ENCODE measurements around the gene SYT9.

The SYT9 gene, protein sequence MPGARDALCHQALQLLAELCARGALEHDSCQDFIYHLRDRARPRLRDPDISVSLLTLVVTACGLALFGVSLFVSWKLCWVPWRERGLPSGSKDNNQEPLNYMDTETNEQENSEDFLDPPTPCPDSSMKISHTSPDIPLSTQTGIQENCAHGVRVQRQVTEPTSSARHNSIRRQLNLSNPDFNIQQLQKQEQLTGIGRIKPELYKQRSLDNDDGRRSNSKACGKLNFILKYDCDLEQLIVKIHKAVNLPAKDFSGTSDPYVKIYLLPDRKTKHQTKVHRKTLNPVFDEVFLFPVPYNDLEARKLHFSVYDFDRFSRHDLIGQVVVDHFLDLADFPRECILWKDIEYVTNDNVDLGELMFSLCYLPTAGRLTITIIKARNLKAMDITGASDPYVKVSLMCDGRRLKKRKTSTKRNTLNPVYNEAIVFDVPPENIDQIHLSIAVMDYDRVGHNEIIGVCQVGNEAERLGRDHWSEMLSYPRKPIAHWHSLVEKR

DNA sequence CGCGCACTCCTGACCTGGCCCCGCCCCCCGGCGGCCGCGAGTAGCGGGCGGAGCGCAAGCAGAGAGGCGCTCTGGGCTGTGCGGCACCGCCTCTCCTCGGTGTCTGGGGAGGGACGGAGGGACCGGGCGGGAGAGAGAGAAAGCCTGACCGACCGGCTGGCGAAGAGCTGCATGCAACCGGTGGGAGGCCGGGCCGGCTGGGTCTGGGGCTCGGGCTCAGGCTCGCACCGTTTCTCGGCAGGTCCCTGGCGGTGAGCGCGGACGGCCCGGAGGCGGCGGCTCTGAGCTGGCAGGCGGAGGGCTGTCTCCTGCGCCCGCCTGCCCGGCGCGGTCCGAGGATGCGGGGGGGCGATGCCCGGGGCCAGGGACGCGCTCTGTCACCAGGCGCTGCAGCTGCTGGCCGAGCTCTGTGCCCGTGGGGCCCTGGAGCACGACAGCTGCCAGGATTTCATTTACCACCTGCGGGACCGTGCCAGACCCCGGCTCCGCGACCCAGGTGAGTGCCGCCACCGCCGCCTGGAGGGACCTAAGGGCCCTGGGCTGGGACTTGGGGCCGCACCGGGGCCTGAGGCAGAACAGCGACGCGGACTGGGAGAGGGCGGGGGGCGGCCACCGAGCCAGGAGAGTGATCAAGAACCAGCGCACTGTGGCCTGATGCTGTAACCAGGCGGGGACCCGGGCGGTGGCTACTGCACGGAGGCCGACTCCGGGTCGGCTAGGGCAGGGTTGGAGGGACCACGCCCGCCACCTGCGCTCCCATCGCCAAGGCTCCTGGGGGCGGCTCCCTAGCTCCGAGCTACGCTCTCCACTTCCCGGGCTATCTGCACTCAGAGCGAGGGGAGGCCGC, at the start of gene SYT9:
Gene SYT9, plus strand, starts transcription at position 69 of the 847 bp plus-strand sequence. Its CDS starts 283 bp downstream, at position 352.
- DNase-seq (ENCODE audit: low read depth in 2 of 3, low spot score in 1 of 3) = peak in 1 of 3 donors; percentile 8

DNA sequence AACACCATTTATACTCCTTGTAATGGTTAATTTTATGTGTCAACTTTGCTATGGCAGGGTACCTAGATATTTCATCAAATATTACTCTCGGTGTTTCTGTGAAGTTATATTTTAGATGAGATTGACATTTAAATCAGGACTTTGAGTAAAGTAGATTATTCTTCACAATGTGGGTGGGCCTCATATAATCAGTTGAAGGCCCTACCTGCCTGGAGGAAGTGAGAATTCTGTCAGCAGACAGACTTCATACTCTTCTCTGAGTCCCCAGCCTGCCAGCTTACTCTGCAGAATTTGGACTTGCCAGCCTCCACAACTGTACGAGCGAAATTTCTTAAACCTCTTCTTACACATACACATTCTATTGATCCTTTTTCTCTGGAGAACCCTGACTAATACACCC, 49.3 kb upstream of the SYT9 start:
- no peak for DNase-seq (ENCODE audit: low read depth in 2 of 3, low spot score in 1 of 3)

DNA sequence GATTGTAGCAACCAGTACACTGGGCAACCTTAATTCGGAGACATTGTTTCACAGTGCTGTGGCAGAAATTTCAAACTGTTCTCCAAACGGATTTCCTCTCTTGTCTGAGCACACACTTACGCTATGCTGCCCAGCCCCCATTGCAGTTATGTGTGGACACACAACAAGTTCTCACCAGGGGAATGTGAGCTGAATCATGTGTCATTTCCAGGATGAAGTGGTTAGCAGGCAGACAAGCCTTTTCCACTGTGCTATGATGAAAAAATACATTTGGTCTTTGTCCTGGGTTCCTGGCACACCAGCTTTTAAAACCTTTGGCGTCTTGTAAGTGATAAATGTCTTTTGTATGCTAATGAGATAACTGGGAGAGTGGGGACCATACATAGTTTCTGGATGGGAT, 46.9 kb upstream of the SYT9 start:
- DNase-seq (ENCODE audit: low read depth in 2 of 3, low spot score in 1 of 3) = no peak

DNA sequence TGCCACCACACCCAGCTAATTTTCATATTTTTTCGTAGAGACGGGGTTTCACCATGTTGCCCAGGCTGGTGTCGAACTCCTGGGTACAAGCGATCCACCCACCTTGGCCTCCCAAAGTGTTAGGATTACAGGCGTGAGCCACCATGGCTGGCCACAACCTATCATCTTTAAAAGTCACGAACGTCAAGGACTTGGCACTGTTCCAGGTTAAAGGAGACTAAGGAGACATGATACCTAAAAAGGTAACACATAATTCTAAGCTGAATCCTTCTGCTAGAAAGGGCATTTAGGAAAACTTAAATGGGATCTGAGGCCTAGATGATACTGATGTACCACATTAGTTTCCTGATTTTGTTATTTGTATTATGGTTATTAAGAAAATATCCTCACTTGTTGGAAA, 43.3 kb upstream of the SYT9 start:
- no peak for DNase-seq (ENCODE audit: low read depth in 2 of 3, low spot score in 1 of 3)

DNA sequence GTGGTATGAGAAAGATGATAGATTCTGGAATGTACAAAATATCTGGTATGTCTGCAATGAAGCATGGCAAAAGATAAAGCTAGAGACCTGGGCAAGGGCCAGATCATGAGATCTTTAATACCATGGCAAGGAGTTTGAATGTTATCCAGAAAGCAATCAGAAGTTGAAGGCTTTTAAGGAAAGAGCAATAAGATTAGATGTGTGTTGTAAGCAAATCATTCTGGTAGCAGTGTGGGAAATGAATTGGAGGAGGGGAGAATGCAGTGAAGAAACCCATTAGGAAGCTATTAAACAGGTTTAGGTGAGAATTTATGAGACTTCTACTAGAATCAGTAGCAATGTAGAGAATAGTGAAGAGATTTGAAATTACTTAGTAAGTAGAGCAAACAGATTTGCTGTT, 32.2 kb upstream of the SYT9 start:
- no peak for DNase-seq (ENCODE audit: low read depth in 2 of 3, low spot score in 1 of 3)

DNA sequence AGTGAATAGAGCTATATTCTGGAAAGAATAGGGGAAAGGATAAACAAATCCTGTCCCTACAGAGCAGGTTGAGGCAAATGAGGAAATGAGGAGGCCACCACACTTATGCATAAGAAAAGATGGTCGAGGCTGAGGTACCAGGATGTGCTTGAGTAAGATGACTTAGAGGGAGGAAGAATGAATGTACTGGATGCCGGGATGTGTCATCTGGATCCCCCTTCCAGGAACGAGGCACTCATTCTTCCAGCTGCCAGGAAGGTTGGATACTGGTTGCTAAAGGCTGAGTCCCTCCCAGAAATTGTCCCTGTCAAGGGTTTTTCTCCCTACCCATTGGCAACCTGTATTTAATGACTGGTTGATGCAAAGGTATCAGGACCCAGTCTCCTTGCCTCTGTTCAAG, 31.1 kb upstream of the SYT9 start:
- DNase-seq (ENCODE audit: low read depth in 2 of 3, low spot score in 1 of 3) = no peak

DNA sequence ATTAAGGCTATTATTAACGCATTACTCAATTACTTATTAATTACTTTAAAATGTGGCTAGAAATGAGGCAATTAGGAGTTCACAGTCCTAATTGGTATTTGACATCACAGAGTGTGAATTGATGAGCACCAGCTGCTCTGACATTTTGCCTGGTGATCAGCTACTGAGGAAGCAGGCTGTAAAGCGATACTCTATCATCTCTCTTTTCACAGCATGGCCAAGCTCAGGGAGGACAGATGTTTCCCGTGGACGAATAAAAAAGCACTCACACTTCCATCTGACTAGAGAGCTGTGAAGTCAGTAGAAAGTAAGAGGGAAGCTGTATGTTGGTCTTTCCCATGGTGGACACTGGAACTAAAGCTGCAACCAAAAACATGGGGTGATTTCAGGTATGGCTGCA, 29.1 kb upstream of the SYT9 start:
- DNase-seq (ENCODE audit: low read depth in 2 of 3, low spot score in 1 of 3) = no peak

DNA sequence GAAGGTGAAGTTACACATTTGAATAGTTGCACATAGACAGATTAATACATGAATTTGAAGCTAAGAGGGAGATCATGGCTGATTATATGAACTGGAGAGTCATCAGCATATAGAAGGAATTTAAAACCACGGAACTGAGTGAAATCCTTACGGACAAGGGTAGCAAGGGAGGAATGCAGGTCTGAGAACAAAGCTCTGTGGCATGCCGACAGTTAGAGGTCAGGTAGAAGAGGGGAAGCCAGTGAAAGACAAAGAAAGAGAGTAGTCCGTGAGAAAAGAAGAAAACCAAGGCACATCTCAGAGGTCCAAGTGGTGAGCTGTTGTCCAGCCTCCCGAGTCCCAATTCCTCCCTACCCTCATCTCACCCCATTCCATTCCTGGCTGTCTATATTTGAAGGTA, 11.8 kb upstream of the SYT9 start:
- DNase-seq (ENCODE audit: low read depth in 2 of 3, low spot score in 1 of 3) = no peak

DNA sequence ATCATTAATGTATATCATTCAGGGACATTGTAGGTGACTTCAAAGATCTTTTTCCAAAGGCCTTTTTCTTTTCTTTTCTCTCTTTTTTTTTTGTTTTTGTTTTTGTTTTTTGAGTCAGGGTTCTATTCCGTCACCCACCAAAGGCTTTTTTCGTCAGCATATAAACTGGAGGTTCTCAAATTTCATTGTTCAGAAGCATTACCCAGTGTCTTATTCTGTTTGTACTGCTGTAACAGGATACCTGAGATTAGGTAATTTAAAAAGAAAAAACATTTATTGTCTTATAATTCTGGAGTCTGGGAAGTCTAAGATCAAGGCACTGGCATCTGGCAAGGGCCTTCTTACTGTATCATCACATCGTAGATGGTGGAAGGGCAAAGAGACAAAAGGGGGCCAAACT, 6.4 kb upstream of the SYT9 start:
- DNase-seq (ENCODE audit: low read depth in 2 of 3, low spot score in 1 of 3) = no peak

DNA sequence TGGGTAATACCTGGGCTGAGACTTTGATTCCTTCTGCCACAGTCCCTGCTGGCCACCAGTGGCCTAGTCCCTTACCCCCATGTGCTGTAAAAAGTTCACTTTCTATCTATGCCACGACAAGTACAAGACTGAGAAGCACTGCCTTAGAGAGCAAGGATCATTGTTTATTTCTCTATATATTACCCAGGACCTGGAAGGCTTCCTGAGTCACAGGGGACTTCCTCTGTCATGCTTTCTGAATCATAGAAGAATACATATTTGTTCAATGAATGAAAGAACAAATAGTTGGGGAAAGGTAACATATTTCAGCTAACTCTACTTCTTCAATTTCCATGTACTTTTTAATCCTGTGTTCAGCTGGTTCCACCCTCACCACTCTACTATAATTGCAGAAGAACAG, 5.5 kb upstream of the SYT9 start:
- DNase-seq (ENCODE audit: low read depth in 2 of 3, low spot score in 1 of 3) = no peak

DNA sequence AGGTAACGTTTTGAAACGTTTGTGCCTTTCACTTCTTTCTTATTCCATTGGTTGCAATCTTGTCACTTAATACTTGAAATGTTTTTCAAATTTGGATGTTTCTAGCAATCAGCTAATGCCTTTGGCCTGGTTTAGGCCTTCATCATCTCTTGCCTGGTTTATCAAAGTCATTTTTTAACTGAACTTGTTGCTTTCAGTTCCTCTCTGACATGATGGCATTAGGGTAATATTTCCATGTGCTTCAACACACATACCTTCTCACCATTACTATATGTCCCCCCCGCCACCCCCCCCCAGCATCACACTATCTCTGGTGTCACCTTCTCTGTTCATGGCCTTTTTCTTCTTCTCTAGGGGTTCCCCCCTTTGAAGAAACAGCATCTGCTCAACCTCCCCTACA, 1.5 kb upstream of the SYT9 start:
- DNase-seq (ENCODE audit: low read depth in 2 of 3, low spot score in 1 of 3) = no peak

DNA sequence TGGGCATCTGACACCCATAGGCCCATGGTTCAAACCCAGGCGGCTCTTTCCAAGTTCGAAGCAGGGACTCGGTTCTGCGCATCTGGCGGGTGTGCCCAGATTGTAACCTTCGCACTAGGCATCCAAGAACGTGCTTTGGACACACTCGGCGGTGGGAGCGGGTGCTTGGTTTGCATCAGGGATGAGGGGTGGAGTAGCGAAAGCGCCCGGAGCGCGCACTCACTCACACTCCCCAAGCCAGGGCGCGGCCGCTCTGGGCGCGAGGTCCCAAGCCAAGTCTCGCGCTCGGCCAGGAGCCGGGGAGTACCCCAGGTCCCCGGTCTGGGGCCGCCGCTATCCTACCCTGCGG, 243 bp upstream of the SYT9 start:
- DNase-seq (ENCODE audit: low read depth in 2 of 3, low spot score in 1 of 3) = no peak

DNA sequence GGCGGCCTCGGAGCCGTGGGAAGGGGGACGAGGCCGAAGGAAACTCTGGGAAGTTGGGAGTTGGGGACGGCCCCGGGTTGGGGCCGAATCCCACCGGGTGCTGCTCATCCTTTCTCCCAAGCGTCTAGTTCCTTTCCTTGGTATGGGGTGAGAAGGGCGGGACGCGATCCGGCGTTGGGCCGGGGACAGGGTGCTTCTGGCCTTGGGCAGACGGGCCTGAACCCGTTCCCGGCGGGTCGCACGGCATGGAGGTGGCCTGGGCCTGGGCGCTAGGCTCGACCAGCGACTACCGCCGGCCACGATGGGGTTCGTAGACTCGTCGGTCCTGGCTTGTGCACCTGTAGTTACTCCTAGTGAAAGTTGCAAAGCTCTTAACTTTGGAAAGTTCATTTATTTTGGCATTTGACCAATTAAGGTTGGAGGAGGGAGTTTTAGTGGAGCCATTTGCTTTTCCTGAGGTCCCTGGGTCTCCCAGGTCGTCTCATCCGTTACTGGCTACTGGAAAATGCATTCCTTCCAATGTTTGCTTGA, 1.0 kb downstream of the SYT9 start:
- DNase-seq (ENCODE audit: low read depth in 2 of 3, low spot score in 1 of 3) = no peak

DNA sequence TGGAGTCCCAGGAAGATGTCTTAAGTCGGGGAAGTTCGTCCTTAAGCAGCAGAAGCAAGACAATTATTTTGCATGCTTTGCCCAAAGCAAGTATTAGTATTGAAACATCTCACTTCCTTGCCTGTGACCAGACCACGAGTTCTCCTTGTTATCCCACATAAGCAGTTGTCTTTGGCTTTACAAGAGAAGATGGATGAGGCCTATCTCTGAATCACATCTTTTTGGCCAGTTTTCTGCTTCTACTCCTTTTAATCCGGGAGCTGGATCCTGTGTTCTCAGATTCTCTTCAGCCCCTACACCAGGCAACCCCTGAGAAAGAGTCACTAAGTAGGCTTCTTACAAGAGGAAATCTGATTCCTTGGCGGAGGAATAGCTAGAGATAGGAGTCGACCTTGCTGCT, 2.1 kb downstream of the SYT9 start:
- no peak for DNase-seq (ENCODE audit: low read depth in 2 of 3, low spot score in 1 of 3)

DNA sequence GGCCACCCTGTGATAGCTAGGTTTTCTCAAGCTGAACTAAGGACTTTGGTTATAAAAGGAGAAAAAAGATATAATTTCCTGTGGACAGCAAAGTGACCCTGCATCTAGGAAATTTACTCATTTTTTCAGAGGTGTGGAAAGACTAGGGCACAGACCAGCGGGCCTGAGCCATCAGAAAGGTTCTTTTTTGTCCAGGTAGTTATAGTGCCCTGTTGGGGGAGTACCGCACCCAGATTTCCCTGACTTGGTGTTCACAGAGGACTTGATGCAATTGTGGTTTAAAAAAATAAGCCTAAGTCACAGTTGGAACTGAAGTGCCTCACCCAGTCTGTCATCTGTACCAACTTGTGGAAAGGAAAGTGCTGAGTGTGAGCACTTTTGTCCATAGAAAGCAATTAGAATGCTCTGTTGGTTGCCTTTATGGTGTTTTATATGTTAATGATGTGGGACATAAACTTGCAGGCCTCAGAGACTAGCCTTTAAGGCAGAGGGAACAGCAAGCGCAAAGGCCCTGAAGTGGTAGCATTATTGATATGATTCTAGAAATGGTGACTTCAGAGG, 3.1 kb downstream of the SYT9 start:
- no peak for DNase-seq (ENCODE audit: low read depth in 2 of 3, low spot score in 1 of 3)

DNA sequence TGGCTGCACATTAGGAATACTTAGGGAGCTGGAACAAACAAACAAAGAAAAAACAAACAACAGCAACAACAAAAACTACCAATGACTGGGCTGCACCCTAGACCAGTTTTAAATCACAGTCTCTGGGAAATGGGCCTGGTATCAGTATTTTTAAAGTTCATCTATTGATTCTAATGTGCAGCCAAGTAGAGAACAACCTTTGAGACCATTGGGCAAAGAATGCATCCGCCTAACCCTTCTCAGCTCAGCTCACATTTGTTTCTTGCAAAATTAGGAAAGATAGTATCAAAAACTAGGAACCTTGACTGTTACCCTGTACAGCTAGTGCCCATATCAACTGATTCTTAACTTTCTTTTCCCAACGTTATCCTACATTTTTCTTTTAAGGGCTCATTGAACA, 5.2 kb downstream of the SYT9 start:
- no peak for DNase-seq (ENCODE audit: low read depth in 2 of 3, low spot score in 1 of 3)

DNA sequence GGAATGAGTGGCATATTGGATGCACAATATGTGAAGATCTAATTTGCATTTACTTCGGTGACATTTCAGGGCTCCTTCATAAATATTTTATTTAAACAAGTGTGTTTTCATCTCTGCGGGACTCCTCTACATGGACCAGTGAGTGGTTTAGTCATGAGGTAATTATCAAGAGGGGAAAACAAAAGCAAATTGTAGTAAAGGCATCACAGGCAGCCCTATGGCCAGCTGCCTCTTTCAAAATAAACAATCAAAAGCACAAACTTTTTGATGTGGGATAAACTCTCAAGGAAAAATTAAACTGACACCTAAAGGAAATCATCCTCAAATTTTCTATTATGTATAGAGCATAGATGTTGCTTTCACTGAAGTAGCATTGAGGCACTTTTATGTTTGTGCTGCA, 6.0 kb downstream of the SYT9 start:
- DNase-seq (ENCODE audit: low read depth in 2 of 3, low spot score in 1 of 3) = no peak

DNA sequence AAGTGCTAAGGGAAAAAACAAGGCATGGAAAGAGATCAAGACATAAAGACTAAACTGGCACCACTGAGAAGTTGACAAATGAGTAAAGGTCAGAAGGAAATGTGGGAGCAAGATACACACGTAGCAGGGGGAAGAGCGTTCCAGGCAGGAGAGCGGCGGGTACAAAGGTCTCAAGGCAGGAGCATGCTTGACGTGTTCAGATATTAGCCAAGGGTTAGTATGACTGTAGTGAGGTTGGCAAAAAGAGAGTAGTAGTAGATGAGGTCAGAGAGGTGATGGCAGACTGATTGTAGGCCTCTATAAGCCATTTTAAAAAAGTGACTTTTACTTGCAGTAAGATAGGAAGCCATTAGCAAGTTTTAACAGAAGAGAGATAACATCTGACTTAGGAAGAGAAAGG, 9.9 kb downstream of the SYT9 start:
- DNase-seq (ENCODE audit: low read depth in 2 of 3, low spot score in 1 of 3) = no peak

DNA sequence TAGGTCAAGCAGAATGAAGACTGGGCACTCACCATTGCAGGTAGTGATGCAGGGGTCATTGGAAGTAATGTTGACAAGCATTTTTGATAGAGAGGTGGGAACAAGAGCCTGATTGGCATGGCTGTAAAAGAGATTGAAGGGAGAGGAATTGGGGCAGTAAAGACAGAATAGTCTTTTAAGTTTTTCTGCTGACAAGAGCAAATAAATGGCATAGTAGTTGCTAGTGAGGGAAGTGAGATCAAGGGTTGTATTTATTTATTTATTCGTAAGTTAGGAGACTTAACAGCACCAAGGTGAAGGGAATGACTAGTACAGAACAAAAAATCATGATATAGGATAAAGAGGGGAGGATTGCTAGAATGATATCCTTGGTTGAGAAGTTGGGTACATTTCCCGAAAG, 11.0 kb downstream of the SYT9 start:
- DNase-seq (ENCODE audit: low read depth in 2 of 3, low spot score in 1 of 3) = no peak

DNA sequence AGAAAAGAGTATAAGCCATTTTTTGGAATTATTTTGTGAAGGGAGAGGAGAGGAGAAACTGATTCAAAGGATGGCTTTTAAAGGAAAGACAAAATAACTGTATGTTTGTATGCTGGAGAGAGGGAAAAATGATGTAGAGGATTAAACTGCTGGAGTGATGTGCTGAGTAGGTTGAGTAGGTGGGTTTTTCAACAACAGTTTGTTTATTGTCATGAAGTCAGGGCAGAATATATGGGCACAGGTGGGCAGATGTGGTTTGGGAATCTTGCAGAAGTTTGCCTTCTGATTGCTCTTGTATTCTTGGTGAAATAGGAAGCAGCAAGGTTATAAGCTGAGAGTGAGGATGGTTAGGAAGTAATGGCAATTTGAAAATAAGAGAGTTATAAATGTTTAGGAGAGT, 12.1 kb downstream of the SYT9 start:
- no peak for DNase-seq (ENCODE audit: low read depth in 2 of 3, low spot score in 1 of 3)

DNA sequence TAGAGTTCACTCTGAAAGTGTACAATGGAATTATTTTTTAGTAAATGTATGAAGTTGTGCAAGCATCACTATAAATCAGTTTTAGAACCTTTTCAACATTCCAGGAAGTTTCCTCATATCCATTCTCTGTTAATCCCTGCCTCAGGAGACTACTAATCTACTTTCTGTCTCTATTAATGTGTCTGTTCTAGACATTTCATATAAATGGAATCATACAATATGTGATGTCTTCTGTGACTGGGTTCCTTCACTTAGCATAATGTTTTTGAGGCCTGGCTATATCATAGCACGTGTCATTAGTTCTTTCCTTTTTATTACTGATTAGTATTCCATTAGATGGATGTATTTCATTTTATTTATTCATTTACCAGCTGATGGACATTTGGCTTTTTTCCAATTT, 17.1 kb downstream of the SYT9 start:
- no peak for DNase-seq (ENCODE audit: low read depth in 2 of 3, low spot score in 1 of 3)

All from stimulated activated CD4-positive, alpha-beta T cell treated with anti-CD3 and anti-CD28 coated beads, Interleukin-12 subunit alpha, Interleukin-12 subunit beta, amount 100 ng/mL, for 48 hours (primary cell).